HG03558 (cell line): ENCODE measurements around the gene SLC12A9.

Source experiments
- ATAC-seq: cut with Tn5 transposase; IDR thresholded peaks from one replicate; pipeline ENCODE4 v1.9.1; 2021; ENCODE audit warnings: moderate number of reproducible peaks; ENCODE audit not compliant: unreplicated experiment; ENCODE audit errors: extremely low read depth

The SLC12A9 gene

GRCh38 chr7:100860702-100861615, 8.4 kb downstream of the SLC12A9 start:
- ATAC-seq: no peak

GRCh38 chr7:100861616-100861985, 9.1 kb downstream of the SLC12A9 start:
- ATAC-seq: no peak

GRCh38 chr7:100863406-100863950, 11.0 kb downstream of the SLC12A9 start:
- ATAC-seq: no peak

GRCh38 chr7:100864263-100864845, 11.8 kb downstream of the SLC12A9 start:
- no peak for ATAC-seq

- no peak for ATAC-seq
Observed at GRCh38 chr7:100865372-100865911, 12.9 kb downstream of the SLC12A9 start.

- ATAC-seq: no peak
Observed at GRCh38 chr7:100865938-100866728, 13.6 kb downstream of the SLC12A9 start.

GRCh38 chr7:100866729-100867039, 14.2 kb downstream of the SLC12A9 start:
- ATAC-seq: no peak

- ATAC-seq: no peak
Observed at GRCh38 chr7:100867040-100867775, 14.7 kb downstream of the SLC12A9 start, which contains the start of gene TRIP6. TSS of gene TRIP6 (plus strand) at chr7:100867387. CDS start at chr7:100867498, 111 bp downstream.

GRCh38 chr7:100867776-100868485, 15.4 kb downstream of the SLC12A9 start:
- ATAC-seq: no peak

GRCh38 chr7:100873599-100874299, 21.2 kb downstream of the SLC12A9 start:
- ATAC-seq: no peak

GRCh38 chr7:100874300-100874576, 21.7 kb downstream of the SLC12A9 start:
- no peak for ATAC-seq

- peak; percentile 52 for ATAC-seq
Observed at GRCh38 chr7:100874577-100875355, 22.3 kb downstream of the SLC12A9 start, which contains the start of gene SRRT. TSS of gene SRRT (plus strand) at chr7:100875103. CDS start at chr7:100875591, 488 bp downstream.

GRCh38 chr7:100875356-100875751, 22.8 kb downstream of the SLC12A9 start:
- no peak for ATAC-seq

- no peak for ATAC-seq
Observed at GRCh38 chr7:100878013-100878412, 25.5 kb downstream of the SLC12A9 start.

- no peak for ATAC-seq
Observed at GRCh38 chr7:100878685-100879084, 26.2 kb downstream of the SLC12A9 start.

GRCh38 chr7:100879685-100880261, 27.3 kb downstream of the SLC12A9 start:
- no peak for ATAC-seq

- ATAC-seq: no peak
Observed at GRCh38 chr7:100880645-100881044, 28.1 kb downstream of the SLC12A9 start.

- no peak for ATAC-seq
Observed at GRCh38 chr7:100881136-100881535, 28.6 kb downstream of the SLC12A9 start.
